HS-27A (cell line): ENCODE measurements around the gene SRP9.
"Not testable (repeated sequence)": the region's sequence is repeated elsewhere in the genome, so short reads cannot be mapped to it uniquely, and the experiment has no call there.

Experiments used
- DNase-seq: peaks from one replicate; pipeline ENCODE4 v3.0.0-alpha.2; 2012; ENCODE audit warnings: low read depth, missing footprints

The SRP9 gene

DNA sequence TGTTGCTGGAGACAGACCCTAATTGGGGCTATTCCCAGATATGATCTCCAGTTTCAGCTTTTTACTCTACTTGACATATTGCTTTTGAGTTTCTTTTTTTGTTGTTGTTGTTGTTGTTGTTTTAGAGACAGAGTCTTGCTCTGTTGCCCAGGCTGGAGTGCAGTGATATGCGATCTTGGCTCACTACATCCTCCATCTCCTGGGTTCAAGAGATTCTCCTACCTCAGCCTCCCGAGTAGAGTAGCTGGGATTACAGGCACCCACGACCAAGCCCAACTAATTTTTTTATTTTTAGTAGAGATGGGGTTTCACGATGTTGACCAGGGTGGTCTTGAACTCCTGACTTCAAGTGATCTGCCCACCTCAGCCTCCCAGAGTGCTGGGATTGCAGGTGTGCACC, 1.3 kb upstream of the SRP9 start:
- DNase-seq, result no peak

DNA sequence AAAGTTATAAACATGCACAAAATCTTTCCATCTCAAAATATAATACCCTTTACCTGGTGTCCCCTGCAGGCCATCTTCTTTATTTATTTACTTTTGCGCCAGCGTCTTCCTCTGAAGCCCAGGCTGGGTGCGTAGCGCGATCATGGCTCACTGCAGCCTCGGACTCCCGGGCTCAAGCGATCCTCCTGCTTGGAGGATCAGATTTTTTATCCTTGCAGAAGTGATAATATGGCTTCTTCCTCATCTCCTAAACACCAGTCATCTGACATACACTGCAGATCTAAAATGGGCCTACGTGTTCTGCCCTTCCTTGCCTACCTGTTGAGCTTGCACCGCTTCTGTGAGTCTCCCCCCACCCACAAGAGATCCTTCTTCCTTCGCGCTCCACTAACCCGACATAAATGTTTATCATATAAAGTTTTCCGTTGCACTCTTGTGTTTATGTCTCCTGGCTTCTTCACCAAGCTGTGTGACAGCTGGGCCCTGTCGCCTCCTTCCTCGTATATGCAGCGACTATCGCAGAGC, 506 bp upstream of the SRP9 start:
- no peak for DNase-seq

DNA sequence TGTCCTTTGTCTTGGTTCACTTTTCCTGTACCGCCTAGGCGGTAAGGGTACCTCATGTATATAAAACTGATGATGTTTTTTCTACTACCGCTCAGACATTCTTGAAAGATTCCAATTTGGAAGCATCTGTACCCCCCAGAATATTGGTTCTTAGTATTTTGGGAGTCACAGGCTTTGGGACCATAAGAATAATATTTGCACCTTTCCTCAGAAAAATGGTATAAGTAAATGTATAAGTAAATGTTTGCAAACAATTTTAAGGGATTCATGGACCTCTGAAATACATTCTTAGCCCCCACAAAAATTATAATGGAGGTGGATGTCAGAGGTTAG, 677 bp downstream of the SRP9 start:
- DNase-seq, result no peak

DNA sequence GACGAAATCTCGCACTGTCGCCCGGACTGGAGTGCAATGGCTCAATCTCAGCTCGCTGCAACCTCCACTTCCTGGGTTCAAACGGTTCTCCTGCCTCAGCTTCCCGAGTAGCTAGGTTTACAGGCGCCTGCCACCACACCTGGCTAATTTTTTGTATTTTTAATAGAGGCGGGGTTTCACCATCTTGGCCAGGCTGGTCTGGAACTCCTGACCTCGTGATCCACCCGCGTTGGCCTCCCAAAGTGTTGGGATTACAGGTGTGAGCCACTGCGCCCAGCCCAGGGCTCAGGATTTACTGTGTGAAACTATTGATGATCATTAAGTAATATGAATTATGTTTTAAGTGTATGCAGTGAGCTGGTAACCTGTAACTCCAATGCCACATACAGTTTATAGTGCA, 1.5 kb downstream of the SRP9 start:
- not testable (repeated sequence) for DNase-seq

DNA sequence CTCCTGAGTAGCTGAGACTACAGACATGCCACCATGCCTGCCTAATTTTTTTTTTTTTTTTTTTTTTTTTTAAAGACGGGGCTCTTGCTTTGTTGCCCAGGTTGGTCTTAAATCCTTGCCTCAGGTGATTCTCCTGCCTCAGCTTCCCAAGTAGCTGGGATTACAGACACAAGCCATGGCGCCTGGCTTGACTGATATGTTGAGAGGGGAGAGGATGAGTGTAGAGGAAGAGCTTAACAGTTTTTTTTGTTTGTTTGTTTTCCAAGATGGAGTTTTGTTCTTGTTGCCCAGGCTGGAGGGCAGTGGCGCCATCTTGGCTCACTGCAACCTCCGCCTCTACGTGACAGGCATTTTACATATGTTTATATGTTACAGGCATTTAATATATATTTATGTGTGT, 2.5 kb downstream of the SRP9 start:
- no peak for DNase-seq

DNA sequence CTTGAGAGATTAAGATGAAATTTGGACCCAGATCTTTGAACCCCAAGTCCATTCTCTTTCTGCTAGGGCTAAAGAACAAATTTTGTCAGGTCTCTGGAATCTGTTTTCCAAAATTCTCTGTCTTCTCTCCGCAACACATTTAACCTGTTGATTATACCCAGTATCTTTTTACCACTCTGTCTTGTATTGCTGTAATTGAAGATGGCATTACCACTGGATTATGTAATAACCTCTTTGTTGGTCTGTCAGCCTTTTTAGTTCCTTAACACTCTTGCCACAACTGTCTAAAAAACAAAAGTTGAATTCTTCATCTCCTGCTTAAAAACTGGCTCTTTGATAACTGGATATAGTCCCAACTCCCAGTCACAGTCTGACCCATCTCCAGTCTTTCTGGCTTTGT, 3.0 kb downstream of the SRP9 start:
- DNase-seq, result no peak

DNA sequence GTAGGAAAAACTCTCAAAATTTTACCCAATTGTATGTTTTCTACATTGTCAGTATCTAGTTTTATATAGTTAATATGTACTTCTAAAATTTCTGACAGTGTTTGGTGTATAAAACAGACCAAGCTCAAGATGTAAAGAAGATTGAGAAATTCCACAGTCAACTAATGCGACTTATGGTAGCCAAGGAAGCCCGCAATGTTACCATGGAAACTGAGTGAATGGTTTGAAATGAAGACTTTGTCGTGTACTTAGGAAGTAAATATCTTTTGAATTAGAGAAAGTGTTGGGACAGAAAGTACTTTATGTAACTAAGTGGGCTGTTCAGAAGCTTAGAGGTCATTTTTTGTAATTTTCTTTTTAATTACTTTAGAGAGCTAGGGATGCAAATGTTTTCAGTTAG, 11.5 kb downstream of the SRP9 start:
- DNase-seq, result not testable (repeated sequence)

DNA sequence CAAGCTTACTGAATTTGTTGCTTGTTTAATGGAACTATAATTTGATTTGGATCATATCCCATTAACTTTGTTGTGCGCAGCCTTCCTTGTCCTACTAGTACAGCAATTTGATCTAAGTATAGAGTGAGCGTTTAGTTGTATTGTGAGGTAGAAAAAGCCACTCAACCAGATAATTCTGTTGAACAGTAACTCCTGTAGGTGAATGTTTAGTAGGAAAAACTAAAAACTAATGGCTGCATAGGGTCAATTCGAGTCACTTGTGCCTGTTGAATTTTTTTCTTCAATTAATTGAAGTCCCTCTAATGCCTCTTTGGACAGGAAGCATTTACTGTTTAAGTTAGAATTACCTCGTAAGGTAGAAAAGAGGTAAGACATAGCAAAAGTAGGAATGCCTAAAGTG, 17.3 kb downstream of the SRP9 start:
- no peak for DNase-seq

DNA sequence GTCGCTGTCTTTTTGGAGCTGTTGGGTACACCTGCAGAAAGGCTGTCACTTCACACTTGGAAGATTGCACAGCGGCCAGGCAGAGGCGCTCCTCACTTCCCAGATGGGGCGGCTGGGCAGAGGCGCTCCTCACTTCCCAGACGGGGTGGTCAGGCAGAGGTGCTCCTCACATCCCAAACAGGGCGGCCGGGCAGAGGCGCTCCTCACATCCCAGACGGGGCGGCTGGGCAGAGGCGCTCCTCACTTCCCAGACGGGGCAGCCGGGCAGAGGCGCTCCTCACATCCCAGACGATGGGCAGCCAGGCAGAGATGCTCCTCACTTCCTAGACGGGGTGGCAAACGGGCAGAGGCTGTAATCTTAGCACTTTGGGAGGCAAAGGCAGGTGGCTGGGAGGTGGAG, 18.5 kb downstream of the SRP9 start:
- DNase-seq, result not testable (repeated sequence)

DNA sequence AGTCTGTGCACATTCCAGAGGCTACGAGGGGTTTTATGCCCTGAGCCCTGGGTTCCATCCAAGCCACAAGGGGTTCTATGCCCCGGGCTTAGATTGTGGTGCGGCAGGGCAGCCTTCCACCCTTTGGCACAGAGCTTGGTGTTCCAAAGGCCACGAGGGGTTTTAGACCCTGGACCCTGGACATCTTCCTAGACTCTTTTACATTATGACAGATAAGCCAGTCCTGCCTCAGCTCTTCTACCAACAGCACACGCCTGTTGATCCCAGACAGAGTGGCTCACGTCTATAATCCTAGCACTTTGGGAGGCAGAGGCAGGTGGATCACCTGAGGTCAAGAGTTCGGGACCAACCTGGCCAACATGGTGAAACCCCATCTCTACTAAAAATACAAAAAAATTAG, 23.5 kb downstream of the SRP9 start:
- not testable (repeated sequence) for DNase-seq

DNA sequence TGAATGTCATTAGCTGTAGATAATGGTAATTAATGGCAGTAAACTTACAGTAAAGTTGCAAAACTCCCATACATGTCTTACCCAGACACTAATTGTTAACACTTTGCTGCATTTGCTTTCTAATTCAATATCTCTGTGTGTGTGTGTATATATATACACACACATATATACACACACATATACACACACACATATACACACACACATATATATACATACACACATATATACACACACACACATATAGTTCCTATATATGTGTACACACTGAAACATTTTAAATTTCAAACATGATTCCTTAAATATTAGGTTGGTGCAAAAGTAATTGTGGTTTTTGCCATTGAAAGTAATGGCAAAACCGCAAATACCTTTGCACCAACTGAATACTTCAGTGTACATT, 28.6 kb downstream of the SRP9 start:
- no peak for DNase-seq

DNA sequence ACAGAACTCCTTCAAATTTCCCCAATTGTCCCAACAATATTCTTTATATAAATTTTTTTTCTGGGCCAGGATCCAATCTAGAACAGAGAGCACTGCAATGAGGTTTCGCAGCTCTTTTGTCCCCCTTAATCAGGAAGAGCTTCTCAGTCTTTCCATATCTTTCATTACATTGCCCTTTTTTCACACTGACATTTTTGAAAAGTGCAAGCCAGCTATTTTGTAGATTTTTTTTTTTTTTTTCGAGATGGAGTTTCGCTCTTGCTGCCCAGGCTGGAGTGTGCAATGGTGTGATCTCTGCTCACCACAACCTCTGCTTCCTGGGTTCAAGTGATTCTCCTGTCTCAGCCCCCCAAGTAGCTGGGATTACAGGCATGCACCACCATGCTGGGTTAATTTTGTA, 29.1 kb downstream of the SRP9 start:
- not testable (repeated sequence) for DNase-seq

DNA sequence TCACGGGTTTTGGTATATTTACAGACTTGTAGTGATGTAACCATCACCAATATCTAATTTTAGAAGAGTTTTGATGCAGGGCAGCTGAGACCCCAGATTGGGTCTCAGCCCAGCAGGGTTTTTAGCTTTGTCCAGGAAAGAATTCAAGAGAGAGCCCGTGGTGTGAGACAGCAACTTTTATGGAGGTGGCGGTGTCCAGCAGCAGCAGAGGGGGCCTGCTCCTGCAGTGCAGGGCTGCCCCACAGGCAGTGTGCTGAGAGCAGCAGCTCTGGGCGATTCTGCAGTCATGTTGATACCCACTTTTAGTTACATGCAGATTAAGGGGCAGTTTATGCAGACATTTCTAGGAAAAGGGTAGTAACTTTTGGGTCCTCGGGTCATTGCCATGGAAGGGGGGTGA, 30.5 kb downstream of the SRP9 start:
- no peak for DNase-seq

DNA sequence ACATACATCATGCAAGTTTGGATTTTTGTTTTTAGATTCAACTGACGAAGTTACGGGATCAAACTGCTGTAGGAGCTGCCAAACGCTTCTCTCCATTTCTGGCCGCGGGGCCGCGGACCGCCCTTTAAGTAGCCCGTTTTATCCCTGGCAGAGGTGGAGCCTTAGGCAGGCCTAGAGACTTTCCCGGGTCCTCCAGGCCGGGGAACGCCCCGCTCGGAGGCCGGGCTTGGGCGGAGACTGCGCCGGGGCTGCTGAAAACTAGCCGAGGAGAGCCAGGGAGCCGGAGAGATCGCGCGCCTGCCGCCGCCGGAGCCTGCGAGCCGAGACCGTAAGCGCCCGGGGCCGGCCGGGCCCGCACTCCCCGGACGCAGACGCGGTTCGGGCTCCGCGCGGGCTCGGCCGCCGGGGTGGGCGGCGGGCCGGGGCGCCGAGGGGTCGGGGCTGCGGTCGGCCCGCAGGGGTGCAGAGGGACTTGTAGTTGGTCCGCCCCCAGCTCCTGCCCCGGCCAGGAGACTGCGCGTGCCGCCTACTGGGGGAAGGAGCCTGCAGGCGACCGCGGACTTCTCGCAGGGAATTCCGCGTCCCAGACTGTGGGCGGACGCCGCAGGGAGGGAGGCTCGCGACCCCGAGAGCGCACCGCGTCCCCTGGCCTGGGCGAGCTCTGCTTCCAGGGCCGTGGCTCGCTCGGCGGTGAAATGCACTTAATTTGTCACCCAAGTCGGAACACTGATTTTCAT, 32.4 kb downstream of the SRP9 start, which contains the start of gene EPHX1:
TSS of gene EPHX1 (plus strand) at position 283 of the 737 bp plus-strand sequence. CDS start 18,606 bp downstream, outside the sequence.
- DNase-seq, result peak; percentile 55

DNA sequence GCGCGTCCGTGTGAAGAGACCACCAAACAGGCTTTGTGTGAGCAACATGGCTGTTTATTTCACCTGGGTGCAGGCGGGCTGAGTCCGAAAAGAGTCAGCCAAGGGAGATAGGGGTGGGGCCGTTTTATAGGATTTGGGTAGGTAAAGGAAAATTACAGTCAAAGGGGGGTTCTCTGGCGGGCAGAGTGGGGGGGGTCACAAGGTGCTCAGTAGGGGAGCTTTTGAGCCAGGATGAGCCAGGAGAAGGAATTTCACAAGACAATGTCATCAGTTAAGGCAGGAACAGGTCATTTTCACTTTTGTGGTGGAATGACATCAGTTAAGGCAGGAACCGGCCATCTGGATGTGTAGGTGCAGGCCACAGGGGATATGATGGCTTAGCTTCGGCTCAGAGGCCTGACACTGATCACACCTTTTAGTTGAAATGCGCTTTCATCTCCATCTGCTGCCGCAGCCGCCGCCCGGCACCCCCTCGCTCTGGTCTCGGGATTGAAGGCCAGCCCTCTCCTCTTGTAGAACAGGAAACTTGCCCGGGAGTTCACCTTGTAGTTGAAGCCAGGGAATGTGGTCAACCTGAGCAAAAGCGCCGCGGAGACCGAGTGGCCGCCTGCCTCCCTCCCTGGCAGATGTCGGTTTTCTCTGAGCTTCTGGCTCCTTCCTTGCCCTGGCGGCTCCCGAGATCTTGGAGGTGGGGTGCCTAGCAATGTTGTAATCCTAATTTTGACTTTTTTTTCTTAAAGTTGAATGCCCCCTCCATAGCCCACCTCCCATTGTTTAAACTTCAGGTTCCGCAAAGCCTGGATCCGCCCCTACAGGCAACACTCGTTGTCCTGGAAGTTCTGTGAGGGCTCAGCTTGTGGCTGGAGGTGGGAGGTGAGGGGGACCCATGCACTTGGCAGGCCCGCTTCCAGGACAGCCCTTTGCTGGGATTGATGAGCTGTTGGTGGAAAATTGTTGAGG, 33.2 kb downstream of the SRP9 start:
- not testable (repeated sequence) for DNase-seq

DNA sequence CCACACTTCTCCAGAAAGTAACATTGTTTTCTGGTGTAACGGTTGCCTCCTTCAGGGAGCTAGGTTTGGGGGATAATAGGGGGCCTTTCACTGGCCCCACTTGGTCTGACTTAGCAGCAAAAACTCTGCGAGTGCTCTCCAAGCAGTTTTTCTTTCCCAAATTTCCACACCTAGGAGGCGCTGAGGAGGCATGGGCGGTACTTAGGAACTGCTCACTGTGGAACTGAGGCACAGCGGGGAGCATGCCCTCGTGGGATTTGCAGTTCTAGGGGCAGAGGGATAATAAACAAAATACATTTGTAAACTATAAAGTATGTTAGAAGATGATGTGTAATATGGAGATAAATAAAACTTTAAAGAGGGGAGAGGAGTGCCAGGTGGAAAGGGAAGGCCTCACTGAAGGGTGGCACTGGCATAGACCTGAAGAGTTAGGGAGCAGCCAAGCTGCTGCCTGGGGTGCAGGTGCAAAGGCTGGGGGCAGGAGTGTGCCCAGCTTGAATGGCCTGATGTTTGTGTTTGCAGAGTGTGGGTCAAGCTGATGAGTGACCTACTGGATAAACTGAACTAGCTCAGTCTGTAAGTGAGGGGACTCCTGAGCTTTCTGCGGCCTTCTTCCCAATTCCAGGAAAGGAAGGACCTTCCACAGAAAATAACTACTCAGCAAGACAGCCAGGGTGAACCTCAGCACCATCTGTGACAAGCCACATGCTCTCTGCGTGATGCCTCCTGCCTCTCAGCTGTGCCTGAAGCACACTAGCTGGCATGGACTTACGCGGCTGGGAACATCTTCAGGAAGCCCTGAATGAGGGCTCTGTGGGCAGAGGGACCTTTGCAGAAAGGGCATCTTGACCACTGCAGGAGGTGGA, 34.2 kb downstream of the SRP9 start:
- no peak for DNase-seq

DNA sequence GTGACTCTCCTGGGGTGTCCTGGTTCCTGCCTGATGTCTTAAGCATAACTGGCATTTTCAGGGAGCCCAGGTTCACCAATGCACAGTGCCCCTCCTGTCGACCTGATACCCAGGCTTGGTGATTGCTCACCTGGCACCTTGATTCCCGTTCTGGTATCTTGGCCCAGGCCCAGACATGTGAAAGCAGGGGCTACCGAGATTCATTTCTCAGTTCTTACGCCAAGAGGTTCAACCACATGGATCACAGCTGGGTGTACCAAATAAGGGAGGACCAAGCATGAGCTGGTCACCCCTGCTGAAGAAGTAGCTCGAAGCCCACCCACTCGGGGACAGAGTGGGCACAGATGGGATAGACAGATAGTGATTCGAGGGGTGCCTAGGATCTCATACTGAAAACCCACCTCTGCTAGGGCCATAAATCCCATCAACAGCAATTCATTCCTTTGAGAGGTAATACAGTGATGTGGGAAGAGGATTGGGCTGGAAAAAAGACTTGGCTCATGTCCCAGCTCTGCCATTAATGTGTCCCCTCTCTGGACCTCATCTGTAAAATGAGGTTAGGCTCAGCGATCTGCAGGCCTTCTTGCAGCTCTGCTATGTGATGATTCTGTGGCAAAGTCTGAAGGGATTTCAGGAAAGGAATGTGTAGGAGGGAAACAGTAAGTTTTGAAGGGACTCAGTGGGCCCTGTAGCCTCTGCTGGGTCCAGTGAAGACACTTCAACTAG, 35.0 kb downstream of the SRP9 start:
- DNase-seq, result no peak

DNA sequence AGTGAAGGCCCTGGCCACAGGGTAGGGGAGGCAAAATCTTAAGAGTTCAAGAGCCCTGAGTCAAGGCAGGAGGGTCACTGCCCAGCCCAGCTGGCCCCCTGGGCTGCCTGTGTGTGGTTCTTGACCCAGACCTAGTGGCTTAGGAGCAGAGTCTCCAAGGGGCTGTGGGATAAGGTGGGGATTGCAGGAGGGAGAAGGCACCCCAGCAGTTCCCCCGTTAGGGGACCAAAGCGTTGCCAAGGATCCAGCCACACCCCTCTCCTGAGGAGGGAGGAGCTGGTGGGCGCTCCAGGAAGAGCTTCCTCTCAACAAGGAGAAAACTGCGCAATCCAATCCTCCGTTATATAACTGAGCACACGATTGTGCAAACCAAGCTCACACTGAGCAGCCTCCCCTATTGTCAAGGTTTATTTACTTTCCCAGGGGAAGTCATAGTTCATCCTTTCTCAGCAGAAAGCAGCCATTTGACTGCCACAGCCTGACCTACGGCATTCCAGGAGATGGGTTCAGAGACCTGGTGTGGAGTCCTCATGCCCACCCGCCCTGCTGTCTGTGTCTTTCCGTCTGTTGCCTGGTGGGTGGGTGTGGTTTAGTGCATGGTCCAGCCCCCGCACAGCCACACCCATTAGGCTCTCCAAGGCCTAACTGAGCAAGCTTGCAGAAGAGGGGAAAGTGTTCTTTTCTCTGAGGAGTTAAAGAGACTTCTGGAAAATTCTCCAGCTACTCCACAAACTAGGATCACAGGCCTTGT, 35.8 kb downstream of the SRP9 start:
- DNase-seq, result no peak

DNA sequence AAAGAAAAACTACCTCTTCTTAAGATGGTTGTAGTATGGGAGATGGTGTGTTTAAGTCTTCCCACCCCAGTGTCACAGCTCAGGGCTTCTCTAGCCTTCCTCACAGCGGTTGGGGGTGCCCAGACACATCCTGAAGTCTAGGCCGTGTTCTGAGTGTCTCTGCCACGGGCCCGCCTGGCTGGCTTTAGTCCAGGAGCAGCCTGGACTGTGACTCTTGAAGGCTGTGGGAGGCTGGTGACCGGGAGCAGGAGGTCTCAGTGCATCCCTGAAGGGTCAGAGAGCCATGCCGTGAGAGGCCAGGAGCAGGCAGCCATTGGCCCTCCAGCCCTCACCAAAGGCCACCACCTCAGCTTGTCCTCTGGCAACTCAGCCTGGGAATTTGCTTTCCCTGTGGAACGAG, 36.8 kb downstream of the SRP9 start:
- no peak for DNase-seq

DNA sequence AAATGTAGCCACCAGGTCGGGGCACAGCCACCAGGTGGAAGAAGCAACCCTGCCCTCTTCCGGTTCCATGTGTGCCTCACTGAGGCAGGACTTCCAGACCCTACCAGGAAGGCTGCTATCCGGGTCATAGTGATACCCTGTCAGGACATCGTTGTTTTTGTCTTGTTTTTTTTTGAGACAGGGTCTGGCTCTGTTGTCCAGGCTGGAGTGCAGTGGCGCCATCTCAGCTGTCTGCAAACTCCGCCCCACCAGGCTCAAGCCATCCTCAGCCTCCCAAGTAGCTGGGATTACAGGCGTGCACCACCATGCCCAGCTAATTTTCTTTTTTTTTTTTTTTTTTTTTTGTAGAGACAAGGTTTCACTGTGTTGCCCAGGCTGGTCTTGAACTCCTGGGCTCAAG, 37.5 kb downstream of the SRP9 start:
- DNase-seq, result not testable (repeated sequence)
